Neural progenitor cell (in vitro differentiated cells): ENCODE data around the gene GLB1L2. TPM values are rescaled to one million over a fixed set of nuclear protein-coding genes. Genes with fewer than 3 reads are reported as not detected.

ENCODE experiments used
- DNase-seq: peaks from one replicate; pipeline ENCODE4 v3.0.0-alpha.2; 2016; ENCODE audit warnings: low spot score
- H2AFZ ChIP-seq: fragments of 200-600 bp; sonication (generic); replicated peaks from 2 replicates; pipeline ENCODE4 v1.6.1; 2016; ENCODE audit warnings: antibody characterized with exemption
- H3F3A ChIP-seq: fragments of 200-600 bp; sonication (generic); 2 replicates; pipeline ENCODE4 v1.6.1; 2016; ENCODE audit warnings: antibody characterized with exemption, low read depth
- H3K27ac ChIP-seq: fragments of 200-600 bp; sonication (generic); 2 replicates; pipeline ENCODE4 v1.5.1; 2016; ENCODE audit warnings: mild to moderate bottlenecking
- H3K27me3 ChIP-seq: fragments of 200-600 bp; sonication (generic); 2 replicates; pipeline ENCODE4 v1.6.1; 2016; ENCODE audit warnings: mild to moderate bottlenecking, moderate library complexity
- H3K36me3 ChIP-seq: fragments of 200-600 bp; sonication (generic); 2 replicates; pipeline ENCODE4 v1.5.1; 2016
- H3K4me1 ChIP-seq: fragments of 200-600 bp; sonication (generic); 2 replicates; pipeline ENCODE4 v1.6.1; 2016; ENCODE audit warnings: mixed run types
- H3K4me2 ChIP-seq: fragments of 200-600 bp; sonication (generic); 2 replicates; pipeline ENCODE4 v1.6.1; 2016
- H3K4me3 ChIP-seq: fragments of 200-600 bp; sonication (generic); 2 replicates; pipeline ENCODE4 v1.5.1; 2016
- H3K79me2 ChIP-seq: fragments of 200-600 bp; sonication (generic); 2 replicates; pipeline ENCODE4 v1.6.1; 2016; ENCODE audit warnings: low read depth
- H3K9ac ChIP-seq: fragments of 200-600 bp; sonication (generic); 2 replicates; pipeline ENCODE4 v1.6.1; 2016
- H3K9me3 ChIP-seq: fragments of 200-600 bp; sonication (generic); 2 replicates; pipeline ENCODE4 v1.5.1; 2016; ENCODE audit warnings: low read depth
- H4K20me1 ChIP-seq: fragments of 200-600 bp; sonication (generic); 2 replicates; pipeline ENCODE4 v1.6.1; 2016; ENCODE audit warnings: low read depth
- H3K27ac Mint-ChIP-seq: 3 replicates; pipeline ENCODE4 v1.8.0; 2021; ENCODE audit warnings: mixed read lengths
- H3K27me3 Mint-ChIP-seq: 2 replicates; pipeline ENCODE4 v1.8.0; 2022; ENCODE audit warnings: low read depth, mild to moderate bottlenecking, inconsistent platforms, moderate library complexity, mixed read lengths; ENCODE audit not compliant: insufficient read depth
- H3K36me3 Mint-ChIP-seq: 3 replicates; pipeline ENCODE4 v1.8.0; 2021; ENCODE audit warnings: mixed read lengths
- H3K4me1 Mint-ChIP-seq: 3 replicates; pipeline ENCODE4 v1.8.0; 2021; ENCODE audit warnings: mixed read lengths
- H3K4me3 Mint-ChIP-seq: 3 replicates; pipeline ENCODE4 v1.8.0; 2021; ENCODE audit warnings: mild to moderate bottlenecking, moderate library complexity, mixed read lengths
- H3K9me3 Mint-ChIP-seq: 3 replicates; pipeline ENCODE4 v1.8.0; 2020; ENCODE audit warnings: mixed read lengths
- CTCF ChIP-seq: fragments of 200-600 bp; sonication (generic); IDR thresholded peaks from 2 replicates; pipeline ENCODE4 v1.5.1; 2017; ENCODE audit warnings: antibody characterized with exemption, mild to moderate bottlenecking
- EZH2 ChIP-seq: fragments of 200-600 bp; sonication (generic); IDR thresholded peaks from 2 replicates; pipeline ENCODE4 v1.6.1; 2017; ENCODE audit warnings: antibody characterized with exemption, mild to moderate bottlenecking, moderate library complexity
- EZH2phosphoT487 ChIP-seq: fragments of 200-600 bp; sonication (generic); IDR thresholded peaks from 2 replicates; pipeline ENCODE4 v1.6.1; 2017; ENCODE audit warnings: antibody characterized with exemption
- total RNA-seq: library from RNA; depleted of rRNA; stranded (reverse); fragments of >200 nt; gene quantifications from 2 replicates; pipeline ENCODE4 v1.2.3, GENCODE V29; 2015; ENCODE audit warnings: low replicate concordance

The GLB1L2 gene
- total RNA-seq, 1 donor from 2014 or later: 2.0 TPM

- no peaks in the 10 kb centered on the region for H3K36me3 ChIP-seq
- H3K4me1 ChIP-seq: no peaks in the 10 kb centered on the region
- no peaks in the 10 kb centered on the region for H3K4me1 Mint-ChIP-seq
- H3K27ac ChIP-seq: no peak overlapping the region
- no peak overlapping the region for H3K4me3 ChIP-seq
- no peak overlapping the region for H3K4me2 ChIP-seq
- H3K27ac Mint-ChIP-seq: no peak overlapping the region
- H4K20me1 ChIP-seq: no peaks in the 10 kb centered on the region
- DNase-seq: no peak
- no peak overlapping the region for H3K9ac ChIP-seq
- H3K9me3 Mint-ChIP-seq: no peaks in the 10 kb centered on the region
- no peaks in the 10 kb centered on the region for H3K9me3 ChIP-seq
- H3K4me3 Mint-ChIP-seq: no peak overlapping the region
- peaks cover 2% of the 10 kb centered on the region for H3K27me3 Mint-ChIP-seq
- TF ChIP-seq CTCF (no peak), EZH2phosphoT487 (no peak), EZH2 (no peak)
- H2AFZ ChIP-seq: no peak overlapping the region
- H3F3A ChIP-seq: no peaks in the 10 kb centered on the region
- peaks cover 14% of the 10 kb centered on the region for H3K36me3 Mint-ChIP-seq
- no peaks in the 10 kb centered on the region for H3K79me2 ChIP-seq
- no peaks in the 10 kb centered on the region for H3K27me3 ChIP-seq
Observed at GRCh38 chr11:134374891-134375550, 43.2 kb downstream of the GLB1L2 start.

- H3K4me2 ChIP-seq: no peak overlapping the region
- H2AFZ ChIP-seq: no peak overlapping the region
- no peaks in the 10 kb centered on the region for H4K20me1 ChIP-seq
- H3F3A ChIP-seq: no peaks in the 10 kb centered on the region
- no peaks in the 10 kb centered on the region for H3K4me1 ChIP-seq
- TF ChIP-seq EZH2phosphoT487 (no peak), CTCF (no peak), EZH2 (no peak)
- no peaks in the 10 kb centered on the region for H3K36me3 ChIP-seq
- H3K27me3 ChIP-seq: no peaks in the 10 kb centered on the region
- Mint-ChIP-seq H3K9me3 (no peaks in the 10 kb centered on the region), H3K27me3 (peaks cover 2% of the 10 kb centered on the region), H3K4me1 (no peaks in the 10 kb centered on the region), H3K27ac (no peak overlapping the region), H3K36me3 (peaks cover 10% of the 10 kb centered on the region), H3K4me3 (no peak overlapping the region)
- H3K79me2 ChIP-seq: no peaks in the 10 kb centered on the region
- no peak overlapping the region for H3K27ac ChIP-seq
- H3K9ac ChIP-seq: no peak overlapping the region
- no peak overlapping the region for H3K4me3 ChIP-seq
- H3K9me3 ChIP-seq: no peaks in the 10 kb centered on the region
- no peak for DNase-seq
Observed at GRCh38 chr11:134376150-134376921, 44.5 kb downstream of the GLB1L2 start.

GRCh38 chr11:134377876-134378275, 46.1 kb downstream of the GLB1L2 start:
- Mint-ChIP-seq H3K4me3 (no peak overlapping the region), H3K9me3 (no peaks in the 10 kb centered on the region), H3K4me1 (no peaks in the 10 kb centered on the region), H3K36me3 (peaks cover 10% of the 10 kb centered on the region), H3K27me3 (peaks cover under 1% of the 10 kb centered on the region), H3K27ac (peak overlapping the region; percentile 54)
- H3K4me3 ChIP-seq: no peak overlapping the region
- no peak overlapping the region for H3K27ac ChIP-seq
- H3K36me3 ChIP-seq: no peaks in the 10 kb centered on the region
- no peak overlapping the region for H3K9ac ChIP-seq
- H3K4me1 ChIP-seq: no peaks in the 10 kb centered on the region
- no peaks in the 10 kb centered on the region for H3K79me2 ChIP-seq
- no peak overlapping the region for H2AFZ ChIP-seq
- H3K9me3 ChIP-seq: no peaks in the 10 kb centered on the region
- no peak for TF ChIP-seq CTCF
- no peak for TF ChIP-seq EZH2
- TF ChIP-seq EZH2phosphoT487: no peak
- H3K27me3 ChIP-seq: no peaks in the 10 kb centered on the region
- H3F3A ChIP-seq: no peaks in the 10 kb centered on the region
- H3K4me2 ChIP-seq: no peak overlapping the region
- DNase-seq: no peak
- no peaks in the 10 kb centered on the region for H4K20me1 ChIP-seq
